Measurements from ENCODE around the gene SLC2A5.

GRCh38 chr1:9013819-9014218 lies 55.6 kb downstream of the SLC2A5 start:
- no peak for TF ChIP-seq YY1 (IDR thresholded peaks at IDR 0.05; ENCODE audit: insufficient read depth, insufficient read length)
- TF ChIP-seq SUZ12 (IDR thresholded peaks at IDR 0.05; ENCODE audit: extremely low read depth, insufficient read depth, insufficient read length) = no peak
